Esophagus squamous epithelium (tissue), 4 donors: ENCODE measurements around the gene ENTPD5.

Experiments
- POLR2A ChIP-seq, 4 donors: fragments of 450-650 bp; IDR thresholded peaks; one replicate each; pipeline ENCODE4 v1.6.1; 2017; ENCODE audit warnings: antibody characterized with exemption in 4 of 4, mild to moderate bottlenecking in 4 of 4, moderate library complexity in 3 of 4
- TF ChIP-seq, protein P1 (sequence below), 6 experiments: fragments of 450-650 bp in 4 of 6; fragments of 200-600 bp in 2 of 6; sonication (generic) in 2 of 6; IDR thresholded peaks; one replicate each; pipeline ENCODE4 v1.5.1; 2016 to 2019; ENCODE audit warnings: antibody characterized with exemption in 6 of 6, mild to moderate bottlenecking in 4 of 6, moderate library complexity in 4 of 6

DNA sequence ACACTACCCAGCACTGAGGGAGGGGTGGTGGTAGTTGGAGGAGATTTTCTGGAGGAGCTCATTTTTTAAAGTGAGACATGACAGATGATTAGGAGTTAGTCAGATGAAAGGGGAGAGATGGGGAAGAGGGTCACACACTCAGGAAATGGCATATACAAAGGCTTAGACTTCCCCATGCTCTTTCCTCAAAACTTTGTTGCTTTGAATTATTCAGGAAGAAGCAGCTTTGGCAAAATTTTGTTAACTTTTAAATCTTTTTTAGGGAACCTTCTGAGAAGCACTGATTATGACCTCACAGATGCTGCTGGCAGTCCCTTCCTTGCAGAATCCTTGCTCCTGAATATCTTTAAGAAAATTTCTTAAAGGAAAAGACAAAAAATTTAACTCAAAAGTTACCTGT lies 45.3 kb upstream of the ENTPD5 start:
- TF ChIP-seq, protein P1, sequence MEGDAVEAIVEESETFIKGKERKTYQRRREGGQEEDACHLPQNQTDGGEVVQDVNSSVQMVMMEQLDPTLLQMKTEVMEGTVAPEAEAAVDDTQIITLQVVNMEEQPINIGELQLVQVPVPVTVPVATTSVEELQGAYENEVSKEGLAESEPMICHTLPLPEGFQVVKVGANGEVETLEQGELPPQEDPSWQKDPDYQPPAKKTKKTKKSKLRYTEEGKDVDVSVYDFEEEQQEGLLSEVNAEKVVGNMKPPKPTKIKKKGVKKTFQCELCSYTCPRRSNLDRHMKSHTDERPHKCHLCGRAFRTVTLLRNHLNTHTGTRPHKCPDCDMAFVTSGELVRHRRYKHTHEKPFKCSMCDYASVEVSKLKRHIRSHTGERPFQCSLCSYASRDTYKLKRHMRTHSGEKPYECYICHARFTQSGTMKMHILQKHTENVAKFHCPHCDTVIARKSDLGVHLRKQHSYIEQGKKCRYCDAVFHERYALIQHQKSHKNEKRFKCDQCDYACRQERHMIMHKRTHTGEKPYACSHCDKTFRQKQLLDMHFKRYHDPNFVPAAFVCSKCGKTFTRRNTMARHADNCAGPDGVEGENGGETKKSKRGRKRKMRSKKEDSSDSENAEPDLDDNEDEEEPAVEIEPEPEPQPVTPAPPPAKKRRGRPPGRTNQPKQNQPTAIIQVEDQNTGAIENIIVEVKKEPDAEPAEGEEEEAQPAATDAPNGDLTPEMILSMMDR (IDR thresholded peaks at IDR 0.05) = no peak
- TF ChIP-seq POLR2A (IDR thresholded peaks at IDR 0.05) = no peak
